Neural crest cell (in vitro differentiated cells): Measurements from ENCODE around the gene RARB. TPM values are rescaled to one million over a fixed set of nuclear protein-coding genes. Genes with fewer than 3 reads are reported as not detected.
A peak's percentile ranks its signal among the peaks of the same experiment; 100 is the strongest.

Experiments
- DNase-seq: peaks from one replicate; pipeline ENCODE4 v3.0.0; 2021; ENCODE audit warnings: low read depth, mixed read lengths, low spot score
- H3K27ac Mint-ChIP-seq: one replicate; pipeline ENCODE4 v1.8.0; 2021; ENCODE audit warnings: mild to moderate bottlenecking, mixed read lengths; ENCODE audit not compliant: unreplicated experiment
- H3K27me3 Mint-ChIP-seq: 2 replicates; pipeline ENCODE4 v1.8.0; 2021; ENCODE audit warnings: low read depth, mild to moderate bottlenecking, mixed read lengths
- H3K36me3 Mint-ChIP-seq: 2 replicates; pipeline ENCODE4 v1.8.0; 2021; ENCODE audit warnings: low read depth, mild to moderate bottlenecking, mixed read lengths
- H3K4me1 Mint-ChIP-seq: 2 replicates; pipeline ENCODE4 v1.8.0; 2021; ENCODE audit warnings: mixed read lengths
- H3K4me3 Mint-ChIP-seq: one replicate; pipeline ENCODE4 v1.8.0; 2021; ENCODE audit warnings: mild to moderate bottlenecking, mixed read lengths
- H3K9me3 Mint-ChIP-seq: 2 replicates; pipeline ENCODE4 v1.8.0; 2021; ENCODE audit warnings: mixed read lengths
- total RNA-seq: library from RNA; stranded (reverse); gene quantifications from 2 replicates; pipeline ENCODE4 v1.2.1, GENCODE V29; 2021
- TF ChIP-seq, protein P1 (sequence below): fragments of 200-600 bp; sonication (generic); conservative IDR thresholded peaks from 2 replicates; pipeline ENCODE4 v1.5.0; 2021; ENCODE audit warnings: antibody characterized with exemption, mild to moderate bottlenecking

The RARB gene
- total RNA-seq, 1 donor from 2014 or later: 0.98 TPM

DNA sequence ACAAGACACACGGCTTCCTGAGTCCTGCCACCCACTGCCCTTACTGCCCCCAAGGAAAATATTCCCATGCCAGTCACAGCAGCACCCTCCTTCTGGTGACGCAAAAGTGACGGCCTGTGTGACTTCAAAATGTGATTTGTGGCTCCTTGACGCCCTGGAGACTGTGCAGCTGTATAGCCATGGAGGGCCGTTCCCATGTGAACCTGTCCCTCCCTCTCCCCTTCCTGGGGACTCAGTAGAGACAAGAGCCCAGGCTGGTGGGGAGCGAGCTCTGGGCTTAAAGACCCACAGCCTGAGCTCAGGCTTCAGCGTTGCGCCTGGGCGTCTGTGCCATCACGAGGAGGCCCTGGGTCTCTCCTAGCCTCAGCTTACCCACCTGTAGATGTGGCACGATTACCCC is 158.5 kb downstream of the RARB start:
- peaks cover 49% of the 10 kb centered on the region for H3K4me1 Mint-ChIP-seq

DNA sequence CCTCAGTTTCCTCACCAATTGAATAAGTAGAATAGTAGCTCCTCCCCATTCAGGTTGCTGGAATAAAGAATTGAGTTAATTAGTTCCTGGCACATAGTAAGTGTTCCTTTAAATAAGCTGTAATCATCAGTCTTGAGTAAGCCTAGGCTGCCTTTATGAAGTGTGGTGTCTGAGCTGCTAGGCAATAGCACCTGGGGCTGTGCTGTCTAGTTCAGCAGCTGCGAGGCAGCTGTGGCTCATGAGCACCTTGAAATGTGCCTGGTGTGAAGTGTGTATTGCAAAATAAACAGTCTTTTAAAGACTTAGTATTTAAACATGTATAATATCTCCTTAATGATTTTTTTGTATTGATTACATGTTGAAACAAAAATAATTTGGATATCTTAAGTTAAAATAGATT is 159.0 kb downstream of the RARB start:
- Mint-ChIP-seq H3K4me1 (peaks cover 43% of the 10 kb centered on the region), H3K27ac (no peak overlapping the region), H3K4me3 (no peak overlapping the region)

More for the DNA sequence above, 158.5 kb downstream of the RARB start:
- TF ChIP-seq, protein P1, sequence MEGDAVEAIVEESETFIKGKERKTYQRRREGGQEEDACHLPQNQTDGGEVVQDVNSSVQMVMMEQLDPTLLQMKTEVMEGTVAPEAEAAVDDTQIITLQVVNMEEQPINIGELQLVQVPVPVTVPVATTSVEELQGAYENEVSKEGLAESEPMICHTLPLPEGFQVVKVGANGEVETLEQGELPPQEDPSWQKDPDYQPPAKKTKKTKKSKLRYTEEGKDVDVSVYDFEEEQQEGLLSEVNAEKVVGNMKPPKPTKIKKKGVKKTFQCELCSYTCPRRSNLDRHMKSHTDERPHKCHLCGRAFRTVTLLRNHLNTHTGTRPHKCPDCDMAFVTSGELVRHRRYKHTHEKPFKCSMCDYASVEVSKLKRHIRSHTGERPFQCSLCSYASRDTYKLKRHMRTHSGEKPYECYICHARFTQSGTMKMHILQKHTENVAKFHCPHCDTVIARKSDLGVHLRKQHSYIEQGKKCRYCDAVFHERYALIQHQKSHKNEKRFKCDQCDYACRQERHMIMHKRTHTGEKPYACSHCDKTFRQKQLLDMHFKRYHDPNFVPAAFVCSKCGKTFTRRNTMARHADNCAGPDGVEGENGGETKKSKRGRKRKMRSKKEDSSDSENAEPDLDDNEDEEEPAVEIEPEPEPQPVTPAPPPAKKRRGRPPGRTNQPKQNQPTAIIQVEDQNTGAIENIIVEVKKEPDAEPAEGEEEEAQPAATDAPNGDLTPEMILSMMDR: no peak
- H3K36me3 Mint-ChIP-seq: peaks cover 9% of the 10 kb centered on the region
- no peak for DNase-seq
- no peak overlapping the region for H3K27ac Mint-ChIP-seq
- H3K9me3 Mint-ChIP-seq: peaks cover 8% of the 10 kb centered on the region
- no peak overlapping the region for H3K4me3 Mint-ChIP-seq
- no peaks in the 10 kb centered on the region for H3K27me3 Mint-ChIP-seq

DNA sequence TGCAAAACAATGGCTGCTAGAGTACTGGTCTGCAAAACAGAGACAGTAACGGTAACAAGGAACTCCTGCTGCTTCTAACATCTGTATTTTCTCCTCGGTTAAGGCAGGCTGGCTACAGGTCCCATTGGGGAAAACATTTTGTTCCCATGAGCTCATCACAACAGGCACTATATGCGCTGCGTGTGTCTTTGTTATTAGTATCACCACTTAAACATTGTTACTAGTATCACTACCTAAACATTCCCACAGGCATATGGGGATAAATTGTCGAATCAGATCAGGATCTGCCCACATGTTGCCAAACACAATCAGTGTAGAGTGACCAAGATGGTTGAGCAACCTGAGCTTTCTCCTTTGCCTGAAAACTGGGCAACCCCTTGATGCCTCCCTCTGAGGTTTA is 159.5 kb downstream of the RARB start:
- TF ChIP-seq, protein P1: no peak
- peaks cover 9% of the 10 kb centered on the region for H3K36me3 Mint-ChIP-seq

More for the DNA sequence above, 159.0 kb downstream of the RARB start:
- TF ChIP-seq, protein P1: peak; percentile 30
- Mint-ChIP-seq H3K9me3 (peaks cover 8% of the 10 kb centered on the region), H3K27me3 (no peaks in the 10 kb centered on the region), H3K36me3 (peaks cover 9% of the 10 kb centered on the region)
- no peak for DNase-seq

GRCh38 chr3:25587975-25588374 is 159.9 kb downstream of the RARB start:
- Mint-ChIP-seq H3K36me3 (peaks cover 9% of the 10 kb centered on the region), H3K27ac (no peak overlapping the region)
- DNase-seq: no peak

More for the DNA sequence above, 159.5 kb downstream of the RARB start:
- H3K9me3 Mint-ChIP-seq: peaks cover 8% of the 10 kb centered on the region
- H3K4me3 Mint-ChIP-seq: no peak overlapping the region
- H3K4me1 Mint-ChIP-seq: peaks cover 43% of the 10 kb centered on the region
- DNase-seq: no peak
- no peaks in the 10 kb centered on the region for H3K27me3 Mint-ChIP-seq
- no peak overlapping the region for H3K27ac Mint-ChIP-seq

GRCh38 chr3:25588441-25589103 is 160.5 kb downstream of the RARB start:
- H3K4me3 Mint-ChIP-seq: no peak overlapping the region
- H3K27ac Mint-ChIP-seq: no peak overlapping the region
- H3K9me3 Mint-ChIP-seq: peaks cover 8% of the 10 kb centered on the region

More at GRCh38 chr3:25587975-25588374, 159.9 kb downstream of the RARB start:
- TF ChIP-seq, protein P1: no peak
- no peaks in the 10 kb centered on the region for H3K27me3 Mint-ChIP-seq
- H3K4me1 Mint-ChIP-seq: peaks cover 42% of the 10 kb centered on the region
- peaks cover 8% of the 10 kb centered on the region for H3K9me3 Mint-ChIP-seq
- no peak overlapping the region for H3K4me3 Mint-ChIP-seq

More at GRCh38 chr3:25588441-25589103, 160.5 kb downstream of the RARB start:
- H3K36me3 Mint-ChIP-seq: peaks cover 9% of the 10 kb centered on the region
- H3K4me1 Mint-ChIP-seq: peaks cover 40% of the 10 kb centered on the region
- no peak for DNase-seq
- H3K27me3 Mint-ChIP-seq: no peaks in the 10 kb centered on the region
- TF ChIP-seq, protein P1: no peak
